GDM1 (cell line): ENCODE results near the gene NOS1AP.
"Not testable (repeated sequence)": the region's sequence is repeated elsewhere in the genome, so short reads cannot be mapped to it uniquely, and the experiment has no call there.

Source experiments
- DNase-seq: peaks from one replicate; lab custom pipeline; 2025; lab: John Stamatoyannopoulos, UW

Gene NOS1AP

GRCh38 chr1:162195567-162195966, 126.1 kb downstream of the NOS1AP start:
- DNase-seq, result no peak

- DNase-seq, result no peak
These were observed 126.9 kb downstream of the NOS1AP start for GRCh38 chr1:162196387-162196786.

DNA sequence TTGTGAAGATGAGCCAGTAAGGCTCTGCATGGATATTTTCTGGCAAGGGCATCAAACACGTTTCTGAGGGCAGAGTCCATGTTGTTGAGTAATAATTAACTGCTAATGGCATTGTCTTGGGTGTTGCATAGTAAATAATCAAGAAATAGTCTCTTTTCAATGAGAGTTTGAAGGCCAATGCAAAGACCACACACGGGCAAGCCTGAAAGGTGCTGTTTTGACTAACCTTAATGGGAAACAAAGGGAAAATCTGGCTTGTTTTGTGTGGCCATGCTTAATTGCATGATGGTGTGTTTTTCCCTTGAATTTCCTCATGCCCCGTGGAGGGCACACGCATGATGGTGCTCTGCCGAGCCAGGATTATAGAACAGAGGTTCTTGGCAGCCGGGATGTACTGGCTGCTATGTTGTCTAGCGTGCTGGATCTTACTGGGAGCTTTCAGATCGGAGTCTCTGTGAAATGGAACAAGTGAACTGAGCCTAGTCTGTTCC, 127.6 kb downstream of the NOS1AP start:
- no peak for DNase-seq

GRCh38 chr1:162197615-162198421, 128.3 kb downstream of the NOS1AP start:
- DNase-seq, result no peak

GRCh38 chr1:162200096-162200847, 130.8 kb downstream of the NOS1AP start:
- no peak for DNase-seq

GRCh38 chr1:162201062-162201461, 131.6 kb downstream of the NOS1AP start:
- DNase-seq, result not testable (repeated sequence)

DNA sequence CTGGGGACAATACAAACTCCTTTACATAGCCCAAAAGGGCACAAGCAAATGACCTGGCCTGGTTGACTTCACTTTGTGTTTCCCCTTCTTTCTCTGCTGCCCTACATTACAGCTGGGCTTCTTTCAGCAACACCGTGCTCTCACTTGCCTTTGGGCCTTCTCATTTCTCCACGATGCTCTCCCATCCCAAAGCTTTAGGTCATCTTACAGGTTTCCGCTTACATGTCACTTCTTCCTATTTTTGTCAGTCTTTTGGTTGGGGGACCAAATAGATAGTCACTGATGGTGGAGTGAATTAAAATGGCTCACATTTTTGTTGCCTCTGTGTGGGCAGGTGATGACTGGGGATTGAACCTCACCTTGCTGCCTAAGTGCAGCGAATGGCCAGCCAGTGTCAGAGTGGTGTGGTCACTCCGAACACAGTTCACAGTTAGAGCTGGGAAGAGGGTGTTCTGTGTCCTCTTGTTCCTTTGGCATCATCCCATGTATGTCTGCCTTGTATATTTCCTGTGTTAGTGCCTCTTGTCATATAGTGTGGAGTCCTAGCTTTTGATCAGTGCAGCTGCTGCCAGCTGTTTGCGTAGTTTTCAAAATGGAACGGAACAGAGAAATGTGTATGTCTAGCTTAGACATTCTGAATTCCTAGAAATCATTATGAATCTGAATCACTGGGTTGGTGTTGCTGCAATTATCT, 134.8 kb downstream of the NOS1AP start:
- DNase-seq, result no peak

DNA sequence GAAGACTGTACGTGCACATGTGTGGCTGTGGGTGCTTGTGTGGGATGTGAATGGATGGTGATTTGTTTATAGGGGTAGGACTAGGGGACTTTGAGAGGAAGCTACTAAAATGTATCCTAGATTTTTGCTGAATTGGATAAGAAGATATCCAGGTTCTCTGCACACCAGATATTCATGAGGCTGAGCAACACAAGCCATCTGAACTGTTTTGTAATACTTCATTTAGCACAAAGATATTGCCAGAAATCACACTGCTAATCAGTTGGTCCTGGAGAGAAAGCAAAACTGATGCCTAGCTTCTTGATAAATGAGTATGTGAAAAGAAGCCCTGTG, 135.3 kb downstream of the NOS1AP start:
- no peak for DNase-seq

- DNase-seq, result no peak
These were observed 136.8 kb downstream of the NOS1AP start for GRCh38 chr1:162206300-162206699.

GRCh38 chr1:162206749-162207635, 137.5 kb downstream of the NOS1AP start:
- DNase-seq, result no peak

DNA sequence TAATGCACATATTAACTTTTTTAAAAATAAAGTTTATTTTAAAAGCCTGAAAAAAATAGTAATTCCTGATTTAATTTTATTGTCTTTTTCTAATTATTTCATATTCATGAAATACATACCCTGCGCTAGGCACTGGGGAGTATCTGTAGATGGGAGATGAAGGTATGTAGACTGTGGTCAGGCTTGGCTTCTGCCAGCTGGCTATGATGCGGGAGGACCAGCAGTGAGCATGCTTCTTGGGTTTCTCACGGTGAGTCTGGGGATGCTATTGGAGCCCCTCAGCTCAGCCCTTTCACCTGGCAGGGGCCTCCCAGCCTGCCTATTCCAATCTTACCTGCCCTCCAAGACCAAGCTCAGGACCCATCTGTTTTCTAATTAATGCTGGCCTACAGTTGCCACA, 138.4 kb downstream of the NOS1AP start:
- no peak for DNase-seq

DNA sequence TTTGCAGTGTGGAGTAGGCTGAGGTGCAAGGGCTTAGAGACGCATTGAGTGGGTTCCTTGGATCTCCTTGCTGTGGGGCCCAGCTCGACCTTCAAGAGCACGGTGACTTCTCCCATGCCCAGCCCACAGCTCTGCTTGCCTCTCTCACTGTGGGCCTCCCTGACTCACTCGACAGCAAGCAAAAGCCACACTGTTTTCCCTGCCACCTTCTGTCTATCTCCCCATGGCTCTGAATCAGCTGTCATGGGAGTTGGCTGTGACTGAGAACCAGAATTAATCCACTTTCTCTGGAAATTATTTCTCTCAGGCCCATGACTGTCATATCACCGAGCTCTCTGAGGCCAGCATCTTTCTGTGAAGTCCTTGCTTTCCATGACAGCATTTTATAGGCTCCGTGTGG, 140.7 kb downstream of the NOS1AP start:
- no peak for DNase-seq

- DNase-seq, result no peak
These were observed 143.2 kb downstream of the NOS1AP start for GRCh38 chr1:162212713-162213112.

DNA sequence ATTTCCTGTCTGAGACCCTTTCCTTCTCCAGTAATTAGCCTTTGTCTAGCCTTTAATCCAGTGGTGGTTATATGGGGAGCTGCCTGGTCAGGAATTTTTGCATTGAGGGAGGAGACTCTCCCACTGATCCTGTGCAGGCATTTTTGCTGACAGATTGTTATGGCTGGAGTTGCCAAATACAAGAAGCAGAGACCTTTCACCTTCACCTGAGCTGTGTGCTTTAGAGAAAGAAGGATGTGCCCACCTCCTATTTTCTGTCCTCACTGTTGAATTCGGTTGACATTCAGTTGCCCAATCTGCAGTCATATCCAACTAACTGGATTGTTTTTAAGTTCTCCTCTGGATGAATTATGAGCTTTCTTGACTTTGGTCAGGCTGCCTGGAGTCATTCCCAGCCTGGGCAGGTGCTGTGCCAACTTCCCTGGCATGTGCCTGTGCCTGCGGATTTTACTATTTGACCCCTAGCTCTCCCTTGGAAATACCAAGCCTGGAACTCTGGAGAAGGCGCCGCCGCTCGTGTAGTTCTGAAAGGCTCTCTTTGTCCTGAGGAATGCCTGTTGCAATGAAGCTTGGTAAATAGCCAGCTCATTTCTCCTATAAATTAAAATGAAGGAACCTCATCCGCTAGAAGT, 143.9 kb downstream of the NOS1AP start:
- no peak for DNase-seq

GRCh38 chr1:162214202-162214601, 144.7 kb downstream of the NOS1AP start:
- no peak for DNase-seq

GRCh38 chr1:162215902-162216301, 146.4 kb downstream of the NOS1AP start:
- no peak for DNase-seq

GRCh38 chr1:162216604-162217003, 147.1 kb downstream of the NOS1AP start:
- DNase-seq, result no peak

GRCh38 chr1:162217706-162218105, 148.2 kb downstream of the NOS1AP start:
- no peak for DNase-seq

GRCh38 chr1:162218546-162218945, 149.1 kb downstream of the NOS1AP start:
- no peak for DNase-seq

DNA sequence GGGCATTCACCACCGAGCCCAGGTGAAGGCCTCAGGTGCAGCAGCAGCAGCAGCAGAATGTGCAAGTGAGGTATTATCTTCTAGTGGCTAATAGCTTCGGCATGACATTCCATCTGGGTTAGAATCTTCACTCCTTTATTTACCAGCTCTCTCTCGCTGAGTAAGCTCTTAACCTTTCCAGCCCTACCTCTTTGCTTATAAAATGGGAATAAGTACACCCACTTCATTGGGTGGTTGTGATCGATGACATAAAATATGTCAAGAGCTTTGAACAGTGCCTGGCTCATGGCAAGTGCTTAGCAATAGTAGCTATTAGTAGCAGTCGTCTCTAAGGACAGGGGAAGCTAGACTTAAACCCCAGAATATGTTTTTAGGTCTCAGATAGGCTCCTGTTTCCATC, 149.5 kb downstream of the NOS1AP start:
- DNase-seq, result no peak

DNA sequence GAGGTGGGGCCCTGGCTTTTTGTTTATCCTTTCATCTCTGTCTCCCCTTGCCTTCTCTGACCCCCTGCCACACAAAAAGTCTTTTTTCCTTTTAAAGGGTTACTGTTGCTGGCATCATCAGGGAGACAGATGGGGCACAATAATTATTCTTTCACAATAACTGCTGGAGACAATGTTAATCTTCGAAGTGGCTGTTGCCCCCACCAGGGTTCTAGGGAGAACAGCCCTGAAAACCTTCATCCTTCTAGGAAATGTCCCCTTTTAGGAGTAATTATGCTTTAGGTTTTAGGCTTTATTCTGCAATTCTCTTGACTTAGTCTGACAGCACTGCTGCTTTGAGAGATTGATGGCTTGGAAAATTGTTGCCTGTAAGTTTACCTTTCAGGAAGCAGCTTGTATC, 150.0 kb downstream of the NOS1AP start:
- DNase-seq, result no peak
